IMR-90 (cell line): Measurements from ENCODE around the gene LPGAT1. TPM values are rescaled to one million over a fixed set of nuclear protein-coding genes. Genes with fewer than 3 reads are reported as not detected.

Source experiments
- ATAC-seq: fragments of 200-7000 bp; cut with Tn5 transposase; 2 replicates; pipeline ENCODE4 v1.9.1; 2020; ENCODE audit warnings: low read depth, mild to moderate bottlenecking, moderate library complexity
- BruUV-seq: library from RNA; stranded (reverse); fragments of 400-500 nt; replicated peaks from 2 replicates; lab custom pipeline; 2021; lab: Mats Ljungman, UMichigan
- CTCF ChIA-PET: fragments of 300-600 bp; formaldehyde crosslinking; extraction: SDS; loops from one replicate; lab custom pipeline; 2021; ENCODE audit warnings: antibody characterized with exemption; lab: Yijun Ruan, JAX
- POLR2A ChIA-PET: fragments of 300-600 bp; sonication (Branson Sonifier 250); formaldehyde crosslinking; loops from one replicate; lab custom pipeline; 2022; ENCODE audit warnings: antibody characterized with exemption; ENCODE audit not compliant: unreplicated experiment; lab: Charles Lee
- DNase-seq: peaks from one replicate; pipeline ENCODE4 v3.0.0; 2013
- H2AFZ ChIP-seq: replicated peaks from 2 replicates; pipeline ENCODE3; 2013; ENCODE audit warnings: low read length, mild to moderate bottlenecking; ENCODE audit not compliant: poor library complexity
- H2AK5ac ChIP-seq: 2 replicates; pipeline ENCODE4 v1.6.1; 2013; ENCODE audit warnings: low read depth, low read length, inconsistent platforms
- H2AK9ac ChIP-seq: replicated peaks from 2 replicates; pipeline ENCODE3; 2013; ENCODE audit warnings: mild to moderate bottlenecking, low read depth, low read length, moderate library complexity; ENCODE audit not compliant: poor library complexity
- H2BK120ac ChIP-seq: 2 replicates; pipeline ENCODE4 v1.6.1; 2013; ENCODE audit warnings: low read depth, low read length, inconsistent platforms
- H2BK15ac ChIP-seq: 3 replicates; pipeline ENCODE4 v1.6.1; 2013; ENCODE audit warnings: low read depth, low read length, inconsistent platforms
- H2BK20ac ChIP-seq: 2 replicates; pipeline ENCODE4 v1.6.1; 2013; ENCODE audit warnings: low read depth, mild to moderate bottlenecking, inconsistent platforms, low read length, moderate library complexity
- H2BK5ac ChIP-seq: 2 replicates; pipeline ENCODE4 v1.6.1; 2013; ENCODE audit warnings: mild to moderate bottlenecking, low read depth, low read length, inconsistent platforms; ENCODE audit not compliant: poor library complexity, severe bottlenecking
- H3K14ac ChIP-seq: replicated peaks from 2 replicates; pipeline ENCODE4 v1.6.1; 2013; ENCODE audit warnings: low read depth, low read length, inconsistent platforms
- H3K18ac ChIP-seq: 2 replicates; pipeline ENCODE4 v1.6.1; 2013; ENCODE audit warnings: low read depth, low read length, control low read depth
- H3K23ac ChIP-seq: 2 replicates; pipeline ENCODE4 v1.6.1; 2013; ENCODE audit warnings: low read depth, low read length, inconsistent platforms
- H3K27ac ChIP-seq: 2 replicates; pipeline ENCODE4 v1.5.1; 2013; ENCODE audit warnings: mild to moderate bottlenecking, control low read depth, low read length; ENCODE audit not compliant: insufficient read depth
- H3K27me3 ChIP-seq: 2 replicates; pipeline ENCODE4 v1.6.1; 2013; ENCODE audit warnings: low read length; ENCODE audit not compliant: control insufficient read depth, insufficient read depth
- H3K36me3 ChIP-seq: 2 replicates; pipeline ENCODE4 v1.6.1; 2013; ENCODE audit warnings: low read length, mixed read lengths; ENCODE audit not compliant: control insufficient read depth, insufficient read depth
- H3K4ac ChIP-seq: 2 replicates; pipeline ENCODE4 v1.6.1; 2013; ENCODE audit warnings: low read depth, low read length, inconsistent platforms
- H3K4me1 ChIP-seq: 2 replicates; pipeline ENCODE4 v1.6.1; 2013; ENCODE audit warnings: low read length, mixed read lengths; ENCODE audit not compliant: control insufficient read depth, insufficient read depth
- H3K4me2 ChIP-seq: 2 replicates; pipeline ENCODE4 v1.6.1; 2013; ENCODE audit warnings: low read depth, mild to moderate bottlenecking, control low read depth, low read length, moderate library complexity
- H3K4me3 ChIP-seq: 2 replicates; pipeline ENCODE4 v1.5.1; 2013; ENCODE audit warnings: low read depth, mild to moderate bottlenecking, control low read depth, low read length, moderate library complexity; ENCODE audit not compliant: insufficient read depth
- H3K56ac ChIP-seq: 2 replicates; pipeline ENCODE4 v1.6.1; 2013; ENCODE audit warnings: low read length, inconsistent platforms; ENCODE audit not compliant: insufficient read depth; ENCODE audit errors: extremely low read depth
- H3K79me1 ChIP-seq, 2 experiments: 2 replicates each; pipeline ENCODE4 v1.6.1; 2013; ENCODE audit warnings: low read length in 2 of 2, inconsistent platforms in 1 of 2, low read depth in 1 of 2
- H3K9ac ChIP-seq: 2 replicates; pipeline ENCODE4 v1.6.1; 2013; ENCODE audit warnings: low read depth, low read length, control low read depth
- H3K9me1 ChIP-seq: 2 replicates; pipeline ENCODE4 v1.6.1; 2013; ENCODE audit warnings: low read length, inconsistent platforms; ENCODE audit not compliant: insufficient read depth
- H3K9me3 ChIP-seq: 2 replicates; pipeline ENCODE4 v1.6.1; 2013; ENCODE audit warnings: low read length; ENCODE audit not compliant: control insufficient read depth, insufficient read depth
- H4K20me1 ChIP-seq: 2 replicates; pipeline ENCODE4 v1.6.1; 2013; ENCODE audit warnings: low read length, inconsistent platforms; ENCODE audit not compliant: insufficient read depth
- H4K5ac ChIP-seq: 2 replicates; pipeline ENCODE4 v1.6.1; 2013; ENCODE audit warnings: mild to moderate bottlenecking, low read depth, low read length, control low read depth
- H4K8ac ChIP-seq, 2 experiments: 2 replicates each; pipeline ENCODE4 v1.6.1; 2013; ENCODE audit warnings: low read depth in 2 of 2, low read length in 2 of 2, control low read depth in 1 of 2, inconsistent platforms in 1 of 2
- H4K91ac ChIP-seq: 2 replicates; pipeline ENCODE4 v1.6.1; 2013; ENCODE audit warnings: low read depth, low read length, inconsistent platforms; ENCODE audit not compliant: insufficient read depth
- CHD1 ChIP-seq: IDR thresholded peaks from 2 replicates; pipeline ENCODE4 v1.6.1; 2012; ENCODE audit warnings: low read depth, low read length, improper control_type of control experiment
- CTCF ChIP-seq: conservative IDR thresholded peaks from 2 replicates; pipeline ENCODE4 v1.5.1; 2012; ENCODE audit warnings: mild to moderate bottlenecking, low read depth, low read length, improper control_type of control experiment
- ELK1 ChIP-seq: fragments of 150-350 bp; IDR thresholded peaks from 2 replicates; pipeline ENCODE4 v1.6.1; 2016; ENCODE audit warnings: low read depth, mild to moderate bottlenecking, low read length, moderate library complexity, borderline replicate concordance
- FOS ChIP-seq: fragments of 150-350 bp; IDR thresholded peaks from 2 replicates; pipeline ENCODE4 v1.6.1; 2016; ENCODE audit warnings: low read depth, low read length
- MAFK ChIP-seq: IDR thresholded peaks from 2 replicates; pipeline ENCODE4 v1.6.1; 2012; ENCODE audit warnings: low read depth, low read length, improper control_type of control experiment
- MXI1 ChIP-seq: IDR thresholded peaks from 2 replicates; pipeline ENCODE4 v1.6.1; 2012; ENCODE audit warnings: low read depth, mild to moderate bottlenecking, low read length, moderate library complexity, borderline replicate concordance
- NFE2L2 ChIP-seq: fragments of 150-350 bp; IDR thresholded peaks from 2 replicates; pipeline ENCODE4 v1.6.1; 2016; ENCODE audit warnings: low read depth, mild to moderate bottlenecking, low read length
- POLR2A ChIP-seq: IDR thresholded peaks from 2 replicates; pipeline ENCODE4 v1.6.1; 2012; ENCODE audit warnings: mild to moderate bottlenecking, low read depth, low read length
- RAD21 ChIP-seq: IDR thresholded peaks from 2 replicates; pipeline ENCODE4 v1.6.1; 2012; ENCODE audit warnings: low read length, improper control_type of control experiment
- RCOR1 ChIP-seq: IDR thresholded peaks from 2 replicates; pipeline ENCODE4 v1.6.1; 2012; ENCODE audit warnings: mild to moderate bottlenecking, low read length, improper control_type of control experiment; ENCODE audit not compliant: insufficient replicate concordance
- RFX5 ChIP-seq: IDR thresholded peaks from 2 replicates; pipeline ENCODE4 v1.8.0; 2012; ENCODE audit warnings: low read depth, mild to moderate bottlenecking, low read length, moderate library complexity
- SMC3 ChIP-seq: fragments of 150-350 bp; IDR thresholded peaks from 2 replicates; pipeline ENCODE4 v1.6.1; 2016; ENCODE audit warnings: low read depth, mild to moderate bottlenecking, antibody characterized with exemption, low read length, moderate library complexity
- USF2 ChIP-seq: fragments of 150-350 bp; IDR thresholded peaks from 2 replicates; pipeline ENCODE4 v1.6.1; 2017; ENCODE audit warnings: mild to moderate bottlenecking, antibody characterized with exemption, low read length, low read depth
- dilution Hi-C: fragments of 300-500 bp; cut with HindIII; formaldehyde crosslinking; loops from one replicate; pipeline ENCODE4 v1.14.3; 2018; ENCODE audit warnings: low sequenced_read_pairs; ENCODE audit not compliant: unreplicated experiment
- in situ Hi-C: fragments of 300-500 bp; cut with MboI; formaldehyde crosslinking; loops from 3 replicates; pipeline ENCODE4 v1.14.3; 2019; ENCODE audit warnings: low sequenced_read_pairs, inconsistent platforms, mixed read lengths
- intact Hi-C: fragments of 100-400 bp; cut with micrococcal nuclease; formaldehyde crosslinking; loops from 2 replicates; pipeline ENCODE4 v1.10.0; 2022
- polyA plus RNA-seq, 3 experiments: library from polyadenylated mRNA; depleted of rRNA; stranded (reverse); fragments of >200 nt; gene quantifications; 2 replicates each; pipeline ENCODE4 v1.2.3, GENCODE V29; 2012; ENCODE audit warnings: low replicate concordance in 1 of 3
- total RNA-seq: library from RNA; depleted of rRNA; stranded (reverse); fragments of >200 nt; gene quantifications from 2 replicates; pipeline ENCODE4 v1.2.3, GENCODE V29; 2012

The LPGAT1 gene
- total and polyA plus RNA-seq, 2 of the 4 experiments (the other 2 are of a cell fraction), result 6.7 to 13.6 TPM

GRCh38 chr1:211827051-211827450 is 3.5 kb downstream of the LPGAT1 start:
- Histone ChIP-seq H3K4ac (no peak overlapping the region), H3K27ac (no peak overlapping the region), H3K23ac (no peak overlapping the region), H3K9me1 (no peaks in the 10 kb centered on the region; the same call in 1 of the 2 replicates), H3K14ac (no peak overlapping the region), H3K9me3 (no peaks in the 10 kb centered on the region), H2AK5ac (no peak overlapping the region), H3K18ac (no peak overlapping the region), H3K27me3 (no peaks in the 10 kb centered on the region), H3K79me1 (peaks cover 16 to 37% of the 10 kb centered on the region in 2 experiments), H3K4me2 (no peak overlapping the region), H4K91ac (no peak overlapping the region), H3K36me3 (peaks cover 5% of the 10 kb centered on the region), H4K8ac (no peak overlapping the region), H3K4me1 (peaks cover 12% of the 10 kb centered on the region), H2BK15ac (no peak overlapping the region), H2BK120ac (no peak overlapping the region), H4K20me1 (peaks cover 7% of the 10 kb centered on the region; the same call in 1 of the 2 replicates), H2BK20ac (no peak overlapping the region), H2AK9ac (no peak overlapping the region), H3K4me3 (no peak overlapping the region), H3K56ac (no peak overlapping the region), H2BK5ac (no peak overlapping the region), H4K5ac (no peak overlapping the region), H3K9ac (no peak overlapping the region), H2AFZ (no peak overlapping the region)
- no TSS peak for BruUV-seq
- ATAC-seq (no peak), DNase-seq (no peak)
- CTCF ChIA-PET, result interaction anchor here (1.3 kb wide), 1 partner anchor 129 kb away, joined by 5 read pairs; no protein-coding TSS in a partner anchor
- intact Hi-C loops, result no loop called here
- in situ Hi-C loops, result no loop called here
- POLR2A ChIA-PET, result no interaction called here
- TF ChIP-seq USF2 (no peak), RFX5 (no peak), MAFK (no peak), ELK1 (no peak), RAD21 (no peak), CTCF (no peak), MXI1 (no peak), RCOR1 (no peak), NFE2L2 (no peak), FOS (no peak), CHD1 (no peak), SMC3 (no peak), POLR2A (no peak)
- dilution Hi-C loops, result no loop called here
